Measurements from ENCODE around the gene DPP8.

Gene DPP8

DNA sequence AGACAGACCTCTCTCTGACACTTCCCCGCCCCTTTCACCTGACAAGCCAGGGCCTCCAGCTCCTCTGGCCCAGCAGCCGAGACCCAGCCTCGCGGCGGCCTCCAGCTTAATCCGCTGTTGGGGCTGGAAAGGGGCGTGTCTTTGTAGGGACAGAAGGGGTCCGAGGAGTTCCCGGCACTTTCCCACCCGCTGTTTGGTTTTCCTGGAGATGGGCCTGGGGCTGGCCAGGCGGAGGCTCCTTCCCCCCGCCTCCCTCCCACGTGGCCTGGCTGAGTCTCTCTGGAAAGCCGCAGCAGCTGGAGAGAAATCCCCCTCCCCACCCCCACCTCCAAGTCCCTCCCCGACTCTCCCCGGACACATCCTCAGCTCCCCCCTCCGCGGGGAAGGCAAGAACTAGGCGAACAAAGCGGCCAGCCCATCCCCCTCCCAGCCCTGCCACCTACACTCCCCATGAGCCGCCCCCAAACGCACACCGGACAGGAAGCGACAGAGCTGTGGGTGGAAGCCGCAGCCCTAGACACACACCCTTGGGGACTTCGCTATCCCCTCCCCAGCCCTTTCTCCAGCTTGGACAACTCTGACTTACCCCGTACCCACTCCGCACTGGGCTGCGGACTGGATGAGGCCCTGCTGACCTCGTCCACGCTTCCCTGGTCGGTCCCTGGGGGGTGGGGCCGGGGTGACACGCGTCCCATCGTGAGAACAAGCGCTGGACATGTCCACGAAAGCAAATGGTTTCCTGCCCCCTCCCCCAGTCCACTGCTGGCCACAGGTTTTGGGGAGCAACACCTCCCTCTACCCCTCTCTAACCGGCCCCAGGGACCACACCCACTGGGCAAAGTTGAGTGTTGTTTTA, 95.9 kb downstream of the DPP8 start (continued):
- TF ChIP-seq OSR2 (tag by site-specific recombination; IDR thresholded peaks at IDR 0.05) (peak; percentile 55; the same call in 1 of the 2 replicates), ZBTB48 (tag by site-specific recombination; IDR thresholded peaks at IDR 0.05) (peak; percentile 49), ZEB2 (tag by site-specific recombination; IDR thresholded peaks at IDR 0.05) (peak; percentile 40; the same call in 1 of the 2 replicates), ZNF138 (tag by site-specific recombination; IDR thresholded peaks at IDR 0.05; ENCODE audit: borderline replicate concordance) (no peak), ZNF174 (tag by site-specific recombination; IDR thresholded peaks at IDR 0.05) (no peak), RBAK (tag by site-specific recombination; IDR thresholded peaks at IDR 0.05) (no peak), ZNF843 (tag by site-specific recombination; IDR thresholded peaks at IDR 0.05) (no peak), HOXA7 (CRISPR knock-in tag; IDR thresholded peaks at IDR 0.05; ENCODE audit: borderline replicate concordance) (no peak), GLI4 (tag by site-specific recombination; IDR thresholded peaks at IDR 0.05) (no peak), ZNF366 (tag by site-specific recombination; conservative IDR thresholded peaks at IDR 0.05) (no peak; the same call in 1 of the 2 replicates), ZNF677 (tag by site-specific recombination; IDR thresholded peaks at IDR 0.05) (peak; percentile 30; the same call in 1 of the 2 replicates), ZBTB7A (tag by site-specific recombination; IDR thresholded peaks at IDR 0.05; ENCODE audit: low read depth) (no peak), ZBTB21 (tag by site-specific recombination; IDR thresholded peaks at IDR 0.05) (no peak), ZNF423 (tag by site-specific recombination; IDR thresholded peaks at IDR 0.05) (peak; percentile 55; the same call in 1 of the 2 replicates), SP2 (tag by site-specific recombination; IDR thresholded peaks at IDR 0.05) (peak; percentile 70), OVOL3 (tag by site-specific recombination; IDR thresholded peaks at IDR 0.05) (no peak), ZBTB8A (tag by site-specific recombination; IDR thresholded peaks at IDR 0.05) (no peak; the same call in 1 of the 2 replicates), GLI2 (tag by site-specific recombination; IDR thresholded peaks at IDR 0.05; ENCODE audit: borderline replicate concordance, low read depth) (no peak), ZNF664 (tag by site-specific recombination; IDR thresholded peaks at IDR 0.05) (no peak), TRIM28 (IDR thresholded peaks at IDR 0.05; ENCODE audit: borderline replicate concordance, low read length) (no peak), ZNF623 (tag by site-specific recombination; IDR thresholded peaks at IDR 0.05) (no peak), ZNF544 (tag by site-specific recombination; IDR thresholded peaks at IDR 0.05) (no peak), ZNF76 (tag by site-specific recombination; IDR thresholded peaks at IDR 0.05; ENCODE audit: borderline replicate concordance, low read depth) (no peak), ZNF658 (tag by site-specific recombination; IDR thresholded peaks at IDR 0.05) (no peak), PRDM1 (tag by site-specific recombination; IDR thresholded peaks at IDR 0.05) (no peak), ZNF223 (tag by site-specific recombination; IDR thresholded peaks at IDR 0.05) (no peak)
- TF ChIP-seq, protein P1, sequence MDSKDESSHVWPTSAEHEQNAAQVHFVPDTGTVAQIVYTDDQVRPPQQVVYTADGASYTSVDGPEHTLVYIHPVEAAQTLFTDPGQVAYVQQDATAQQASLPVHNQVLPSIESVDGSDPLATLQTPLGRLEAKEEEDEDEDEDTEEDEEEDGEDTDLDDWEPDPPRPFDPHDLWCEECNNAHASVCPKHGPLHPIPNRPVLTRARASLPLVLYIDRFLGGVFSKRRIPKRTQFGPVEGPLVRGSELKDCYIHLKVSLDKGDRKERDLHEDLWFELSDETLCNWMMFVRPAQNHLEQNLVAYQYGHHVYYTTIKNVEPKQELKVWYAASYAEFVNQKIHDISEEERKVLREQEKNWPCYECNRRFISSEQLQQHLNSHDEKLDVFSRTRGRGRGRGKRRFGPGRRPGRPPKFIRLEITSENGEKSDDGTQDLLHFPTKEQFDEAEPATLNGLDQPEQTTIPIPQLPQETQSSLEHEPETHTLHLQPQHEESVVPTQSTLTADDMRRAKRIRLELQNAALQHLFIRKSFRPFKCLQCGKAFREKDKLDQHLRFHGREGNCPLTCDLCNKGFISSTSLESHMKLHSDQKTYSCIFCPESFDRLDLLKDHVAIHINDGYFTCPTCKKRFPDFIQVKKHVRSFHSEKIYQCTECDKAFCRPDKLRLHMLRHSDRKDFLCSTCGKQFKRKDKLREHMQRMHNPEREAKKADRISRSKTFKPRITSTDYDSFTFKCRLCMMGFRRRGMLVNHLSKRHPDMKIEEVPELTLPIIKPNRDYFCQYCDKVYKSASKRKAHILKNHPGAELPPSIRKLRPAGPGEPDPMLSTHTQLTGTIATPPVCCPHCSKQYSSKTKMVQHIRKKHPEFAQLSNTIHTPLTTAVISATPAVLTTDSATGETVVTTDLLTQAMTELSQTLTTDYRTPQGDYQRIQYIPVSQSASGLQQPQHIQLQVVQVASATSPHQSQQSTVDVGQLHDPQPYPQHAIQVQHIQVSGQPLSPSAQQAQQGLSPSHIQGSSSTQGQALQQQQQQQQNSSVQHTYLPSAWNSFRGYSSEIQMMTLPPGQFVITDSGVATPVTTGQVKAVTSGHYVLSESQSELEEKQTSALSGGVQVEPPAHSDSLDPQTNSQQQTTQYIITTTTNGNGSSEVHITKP (tag by site-specific recombination; IDR thresholded peaks at IDR 0.05), result peak; percentile 68
- TF ChIP-seq, protein P2, sequence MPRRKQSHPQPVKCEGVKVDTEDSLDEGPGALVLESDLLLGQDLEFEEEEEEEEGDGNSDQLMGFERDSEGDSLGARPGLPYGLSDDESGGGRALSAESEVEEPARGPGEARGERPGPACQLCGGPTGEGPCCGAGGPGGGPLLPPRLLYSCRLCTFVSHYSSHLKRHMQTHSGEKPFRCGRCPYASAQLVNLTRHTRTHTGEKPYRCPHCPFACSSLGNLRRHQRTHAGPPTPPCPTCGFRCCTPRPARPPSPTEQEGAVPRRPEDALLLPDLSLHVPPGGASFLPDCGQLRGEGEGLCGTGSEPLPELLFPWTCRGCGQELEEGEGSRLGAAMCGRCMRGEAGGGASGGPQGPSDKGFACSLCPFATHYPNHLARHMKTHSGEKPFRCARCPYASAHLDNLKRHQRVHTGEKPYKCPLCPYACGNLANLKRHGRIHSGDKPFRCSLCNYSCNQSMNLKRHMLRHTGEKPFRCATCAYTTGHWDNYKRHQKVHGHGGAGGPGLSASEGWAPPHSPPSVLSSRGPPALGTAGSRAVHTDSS (tag by site-specific recombination; IDR thresholded peaks at IDR 0.05), result no peak
- TF ChIP-seq, protein P3, sequence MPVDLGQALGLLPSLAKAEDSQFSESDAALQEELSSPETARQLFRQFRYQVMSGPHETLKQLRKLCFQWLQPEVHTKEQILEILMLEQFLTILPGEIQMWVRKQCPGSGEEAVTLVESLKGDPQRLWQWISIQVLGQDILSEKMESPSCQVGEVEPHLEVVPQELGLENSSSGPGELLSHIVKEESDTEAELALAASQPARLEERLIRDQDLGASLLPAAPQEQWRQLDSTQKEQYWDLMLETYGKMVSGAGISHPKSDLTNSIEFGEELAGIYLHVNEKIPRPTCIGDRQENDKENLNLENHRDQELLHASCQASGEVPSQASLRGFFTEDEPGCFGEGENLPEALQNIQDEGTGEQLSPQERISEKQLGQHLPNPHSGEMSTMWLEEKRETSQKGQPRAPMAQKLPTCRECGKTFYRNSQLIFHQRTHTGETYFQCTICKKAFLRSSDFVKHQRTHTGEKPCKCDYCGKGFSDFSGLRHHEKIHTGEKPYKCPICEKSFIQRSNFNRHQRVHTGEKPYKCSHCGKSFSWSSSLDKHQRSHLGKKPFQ (tag by site-specific recombination; IDR thresholded peaks at IDR 0.05), result 0 out of 2 replicates have a peak, but pooled peaks have one; percentile 11
- TF ChIP-seq, protein P4, sequence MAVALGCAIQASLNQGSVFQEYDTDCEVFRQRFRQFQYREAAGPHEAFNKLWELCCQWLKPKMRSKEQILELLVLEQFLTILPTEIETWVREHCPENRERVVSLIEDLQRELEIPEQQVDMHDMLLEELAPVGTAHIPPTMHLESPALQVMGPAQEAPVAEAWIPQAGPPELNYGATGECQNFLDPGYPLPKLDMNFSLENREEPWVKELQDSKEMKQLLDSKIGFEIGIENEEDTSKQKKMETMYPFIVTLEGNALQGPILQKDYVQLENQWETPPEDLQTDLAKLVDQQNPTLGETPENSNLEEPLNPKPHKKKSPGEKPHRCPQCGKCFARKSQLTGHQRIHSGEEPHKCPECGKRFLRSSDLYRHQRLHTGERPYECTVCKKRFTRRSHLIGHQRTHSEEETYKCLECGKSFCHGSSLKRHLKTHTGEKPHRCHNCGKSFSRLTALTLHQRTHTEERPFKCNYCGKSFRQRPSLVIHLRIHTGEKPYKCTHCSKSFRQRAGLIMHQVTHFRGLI (tag by site-specific recombination; IDR thresholded peaks at IDR 0.05), result no peak
- TF ChIP-seq, protein P5, sequence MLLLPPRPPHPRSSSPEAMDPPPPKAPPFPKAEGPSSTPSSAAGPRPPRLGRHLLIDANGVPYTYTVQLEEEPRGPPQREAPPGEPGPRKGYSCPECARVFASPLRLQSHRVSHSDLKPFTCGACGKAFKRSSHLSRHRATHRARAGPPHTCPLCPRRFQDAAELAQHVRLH (tag by site-specific recombination; IDR thresholded peaks at IDR 0.05), result no peak
